HCT116 (cell line): Measurements from ENCODE around the gene GRAP. TPM values are rescaled to one million over a fixed set of nuclear protein-coding genes. Genes with fewer than 3 reads are reported as not detected.

ENCODE experiments used
- ATAC-seq: fragments of 200-7000 bp; cut with Tn5 transposase; 2 replicates; pipeline ENCODE4 v1.9.1; 2020; ENCODE audit warnings: mild to moderate bottlenecking, moderate library complexity
- BruUV-seq: library from RNA; stranded (reverse); fragments of 400-500 nt; replicated peaks from 2 replicates; lab custom pipeline; 2021; lab: Mats Ljungman, UMichigan
- CTCF ChIA-PET: fragments of 300-600 bp; sonication (Branson Sonifier 250); formaldehyde crosslinking; loops from one replicate; lab custom pipeline; 2021; ENCODE audit warnings: antibody characterized with exemption; lab: Charles Lee
- POLR2A ChIA-PET: fragments of 300-600, 350-600 bp; sonication (Branson Sonifier 250); formaldehyde crosslinking; loops from one replicate; lab custom pipeline; 2021; ENCODE audit warnings: antibody characterized with exemption; lab: Charles Lee
- RAD21 ChIA-PET, 2 experiments: fragments of 300-600 bp; sonication (Branson Sonifier 250); formaldehyde crosslinking; loops; one replicate each; lab custom pipeline; 2023; ENCODE audit warnings: low total read pairs in 2 of 2; ENCODE audit not compliant: uncharacterized antibody in 2 of 2, unreplicated experiment in 2 of 2, low non-redundant PET in 1 of 2; lab: Charles Lee
- DNase-seq: peaks from one replicate; pipeline ENCODE4 v3.0.0-alpha.2; 2010; ENCODE audit warnings: low read depth, low spot score
- H2AFZ ChIP-seq: fragments of 200-600 bp; shearing (Covaris generic), sonication (generic); 2 replicates; pipeline ENCODE4 v1.6.1; 2017; ENCODE audit warnings: low read depth, mixed run types, mixed read lengths, antibody characterized with exemption, low read length; ENCODE audit not compliant: poor library complexity, severe bottlenecking
- H3K27ac ChIP-seq: 2 replicates; pipeline ENCODE4 v1.5.1; 2012; ENCODE audit warnings: low read depth, low read length
- H3K27me3 ChIP-seq: fragments of 200-600 bp; sonication (generic); 2 replicates; pipeline ENCODE4 v1.6.1; 2016; ENCODE audit warnings: mixed run types, low read length, mixed read lengths; ENCODE audit not compliant: insufficient read depth
- H3K36me3 ChIP-seq, 2 experiments: fragments of 200-500 bp in 1 of 2; fragments of 200-600 bp in 1 of 2; sonication (Bioruptor generic) in 1 of 2; sonication (generic) in 1 of 2; 2 replicates each; pipeline versions ENCODE4 v1.5.1 to v1.6.1; 2014 to 2016; ENCODE audit warnings: low read length in 2 of 2, inconsistent platforms in 1 of 2, mixed read lengths in 1 of 2, mixed run types in 1 of 2; ENCODE audit not compliant: insufficient read depth in 2 of 2, control insufficient read depth in 1 of 2
- H3K4me1 ChIP-seq, 2 experiments: fragments of 200-600 bp in 1 of 2; sonication (generic) in 1 of 2; 2 replicates each; pipeline versions ENCODE4 v1.5.1 to v1.6.1; 2012 to 2017; ENCODE audit warnings: low read length in 2 of 2, inconsistent platforms in 1 of 2, mild to moderate bottlenecking in 1 of 2, mixed read lengths in 1 of 2, mixed run types in 1 of 2, moderate library complexity in 1 of 2; ENCODE audit not compliant: insufficient read depth in 2 of 2, control insufficient read depth in 1 of 2
- H3K4me2 ChIP-seq: fragments of 200-600 bp; sonication (generic); 2 replicates; pipeline ENCODE4 v1.6.1; 2017; ENCODE audit warnings: mixed run types, low read length, mixed read lengths
- H3K4me3 ChIP-seq, 2 experiments: fragments of 200-600 bp in 1 of 2; sonication (generic) in 1 of 2; replicated peaks in 1 of 2; 2 replicates each; pipeline ENCODE4 v1.5.1; 2011 to 2016; ENCODE audit warnings: low read length in 2 of 2, control low read depth in 1 of 2, low read depth in 1 of 2, mild to moderate bottlenecking in 1 of 2, mixed read lengths in 1 of 2, mixed run types in 1 of 2
- H3K79me2 ChIP-seq: fragments of 200-600 bp; sonication (generic); 2 replicates; pipeline ENCODE4 v1.6.1; 2017; ENCODE audit warnings: mild to moderate bottlenecking, mixed run types, low read length, moderate library complexity, mixed read lengths; ENCODE audit not compliant: insufficient read depth
- H3K9ac ChIP-seq: fragments of 200-600 bp; sonication (generic); 2 replicates; pipeline ENCODE4 v1.6.1; 2016; ENCODE audit warnings: low read length, mixed read lengths
- H3K9me2 ChIP-seq: fragments of 200-600 bp; sonication (generic), shearing (Covaris generic); 2 replicates; pipeline ENCODE4 v1.6.1; 2017; ENCODE audit warnings: mixed run types, mild to moderate bottlenecking, moderate library complexity; ENCODE audit not compliant: insufficient read depth
- H3K9me3 ChIP-seq, 2 experiments: fragments of 200-500 bp in 1 of 2; fragments of 200-600 bp in 1 of 2; sonication (Bioruptor generic) in 1 of 2; sonication (generic) in 1 of 2; 2 replicates each; pipeline ENCODE4 v1.6.1; 2014 to 2017; ENCODE audit warnings: low read length in 2 of 2, mixed read lengths in 2 of 2, inconsistent platforms in 1 of 2, low read depth in 1 of 2, mild to moderate bottlenecking in 1 of 2, mixed run types in 1 of 2, moderate library complexity in 1 of 2; ENCODE audit not compliant: control insufficient read depth in 1 of 2, insufficient read depth in 1 of 2
- H4K20me1 ChIP-seq: fragments of 200-600 bp; sonication (generic), shearing (Covaris generic); 2 replicates; pipeline ENCODE4 v1.6.1; 2017; ENCODE audit warnings: mixed run types, mild to moderate bottlenecking, moderate library complexity; ENCODE audit not compliant: insufficient read depth
- CEBPB ChIP-seq: IDR thresholded peaks from 2 replicates; pipeline ENCODE4 v1.6.1; 2012; ENCODE audit warnings: low read depth
- EGR1 ChIP-seq: IDR thresholded peaks from 2 replicates; pipeline ENCODE4 v1.6.1; 2012; ENCODE audit warnings: low read depth
- ELF1 ChIP-seq: IDR thresholded peaks from 2 replicates; pipeline ENCODE4 v1.6.1; 2012; ENCODE audit warnings: low read depth, borderline replicate concordance
- EZH2 ChIP-seq: fragments of 200-600 bp; sonication (generic); IDR thresholded peaks from 2 replicates; pipeline ENCODE4 v1.6.1; 2017; ENCODE audit warnings: antibody characterized with exemption, mixed run types
- EZH2phosphoT487 ChIP-seq: fragments of 200-600 bp; IDR thresholded peaks from 2 replicates; pipeline ENCODE4 v1.6.1; 2018; ENCODE audit warnings: antibody characterized with exemption, borderline replicate concordance
- JUND ChIP-seq: IDR thresholded peaks from 2 replicates; pipeline ENCODE4 v1.6.1; 2012
- MAX ChIP-seq: IDR thresholded peaks from 2 replicates; pipeline ENCODE4 v1.6.1; 2012
- RAD21 ChIP-seq: IDR thresholded peaks from 2 replicates; pipeline ENCODE4 v1.6.1; 2012; ENCODE audit warnings: low read depth, mild to moderate bottlenecking
- SIN3A ChIP-seq: IDR thresholded peaks from 2 replicates; pipeline ENCODE4 v1.6.1; 2012; ENCODE audit warnings: low read depth
- TCF7L2 ChIP-seq: IDR thresholded peaks from 2 replicates; pipeline ENCODE4 v1.7.0; 2011; ENCODE audit warnings: borderline replicate concordance, inconsistent platforms; ENCODE audit not compliant: insufficient read depth, insufficient read length; ENCODE audit errors: extremely low read depth
- ZBTB33 ChIP-seq: IDR thresholded peaks from 2 replicates; pipeline ENCODE4 v1.6.1; 2011; ENCODE audit warnings: mild to moderate bottlenecking, low read length, moderate library complexity; ENCODE audit not compliant: insufficient replicate concordance; ENCODE audit errors: extremely low read depth
- intact Hi-C: fragments of 100-400 bp; cut with micrococcal nuclease; formaldehyde crosslinking; loops from 2 replicates; pipeline ENCODE4 v1.10.0; 2022
- total RNA-seq: library from RNA; stranded (reverse); gene quantifications from one replicate; pipeline ENCODE4 v1.2.1, GENCODE V29; 2021; ENCODE audit not compliant: unreplicated experiment

GRAP gene
- total RNA-seq, 1 experiment from 2014 or later, result 0.27 TPM

- no peak for TF ChIP-seq JUND
- TF ChIP-seq EGR1, result no peak
- TF ChIP-seq TCF7L2, result no peak
- TF ChIP-seq RAD21, result no peak
- no peak for TF ChIP-seq EZH2
- TF ChIP-seq CEBPB, result no peak
- no peak for TF ChIP-seq ELF1
- TF ChIP-seq SIN3A, result no peak
- TF ChIP-seq MAX, result no peak
- TF ChIP-seq EZH2phosphoT487, result no peak
- TF ChIP-seq ZBTB33, result no peak
- no peak overlapping the region for H2AFZ ChIP-seq
- BruUV-seq, result no TSS peak
- H3K9me2 ChIP-seq, result no peaks in the 10 kb centered on the region
- DNase-seq (no peak), ATAC-seq (no peak)
- H3K9me3 ChIP-seq, result no peaks in the 10 kb centered on the region
- H4K20me1 ChIP-seq, result no peaks in the 10 kb centered on the region
- H3K4me1 ChIP-seq, result peaks cover 4 to 19% of the 10 kb centered on the region in 2 experiments; a peak in 3 of 4 replicates
- H3K4me3 ChIP-seq, result no peak overlapping the region
- H3K79me2 ChIP-seq, result no peaks in the 10 kb centered on the region
- ChIA-PET POLR2A (no interaction called here), RAD21 (no interaction called here), CTCF (no interaction called here)
- H3K27ac ChIP-seq, result no peak overlapping the region
- H3K36me3 ChIP-seq, result no peaks in the 10 kb centered on the region
- H3K4me2 ChIP-seq, result no peak overlapping the region
- no peaks in the 10 kb centered on the region for H3K27me3 ChIP-seq
- intact Hi-C loops, result no loop called here
- H3K9ac ChIP-seq, result no peak overlapping the region
Measured at GRCh38 chr17:19014628-19015215, 32.0 kb downstream of the GRAP start.
